GM04503 (cell line): ENCODE results near the gene MAGEC3.

Experiments
- DNase-seq: peaks from one replicate; pipeline ENCODE4 v3.0.0-alpha.2; 2012; ENCODE audit warnings: low read depth

Gene MAGEC3

GRCh38 chrX:141947350-141947749 lies 109.2 kb downstream of the MAGEC3 start:
- no peak for DNase-seq
